Measurements from ENCODE around the gene SEC14L2. TPM values are rescaled to one million over a fixed set of nuclear protein-coding genes. Genes with fewer than 3 reads are reported as not detected.

The SEC14L2 gene
- total and polyA plus RNA-seq, 2 of the 4 experiments (the other 2 are of a cell fraction) = 38.7 to 54.8 TPM

GRCh38 chr22:30460147-30460546 is 63.3 kb downstream of the SEC14L2 start:
- Histone ChIP-seq H3K23ac (ENCODE audit: low read depth, low read length) (no peak overlapping the region), H2BK20ac (ENCODE audit: low read depth, low read length) (no peak overlapping the region), H2BK5ac (ENCODE audit: low read depth, low read length, poor library complexity, severe bottlenecking) (no peak overlapping the region), H2AFZ (replicated peaks; ENCODE audit: low read length, poor library complexity) (peak overlapping the region; percentile 21), H4K20me1 (ENCODE audit: insufficient read depth, low read length) (no peaks in the 10 kb centered on the region), H3K4me3 (ENCODE audit: insufficient read depth, low read depth, low read length) (no peak overlapping the region), H3K9me1 (ENCODE audit: insufficient read depth, low read length) (no peaks in the 10 kb centered on the region), H3K56ac (ENCODE audit: extremely low read depth, insufficient read depth, low read length) (no peak overlapping the region), H2BK120ac (ENCODE audit: low read depth, low read length) (no peak overlapping the region), H3K9me3 (ENCODE audit: control insufficient read depth, insufficient read depth, low read length) (no peaks in the 10 kb centered on the region), H3K27me3 (ENCODE audit: control insufficient read depth, insufficient read depth, low read length) (peaks cover 9% of the 10 kb centered on the region), H4K8ac (ENCODE audit: low read depth in 2 of 2, low read length in 2 of 2) (no peak overlapping the region), H4K5ac (ENCODE audit: low read depth, low read length) (no peak overlapping the region), H3K4me2 (ENCODE audit: low read depth, low read length) (no peak overlapping the region), H3K14ac (replicated peaks; ENCODE audit: low read depth, low read length) (no peak overlapping the region), H3K4ac (ENCODE audit: low read depth, low read length) (no peak overlapping the region), H2AK9ac (replicated peaks; ENCODE audit: low read depth, low read length, poor library complexity) (no peak overlapping the region), H4K91ac (ENCODE audit: insufficient read depth, low read depth, low read length) (no peak overlapping the region), H3K18ac (ENCODE audit: low read depth, low read length) (no peak overlapping the region), H3K4me1 (ENCODE audit: control insufficient read depth, insufficient read depth, low read length) (no peaks in the 10 kb centered on the region), H2BK15ac (ENCODE audit: low read depth, low read length) (no peak overlapping the region), H3K36me3 (ENCODE audit: control insufficient read depth, insufficient read depth, low read length) (no peaks in the 10 kb centered on the region), H2AK5ac (ENCODE audit: low read depth, low read length) (no peak overlapping the region), H3K79me1 (ENCODE audit: low read depth in 1 of 2, low read length in 2 of 2) (no peaks in the 10 kb centered on the region), H3K9ac (ENCODE audit: low read depth, low read length) (no peak overlapping the region), H3K27ac (ENCODE audit: insufficient read depth, low read length) (no peak overlapping the region)
- intact Hi-C loops (cut with micrococcal nuclease) (no loop called here), dilution Hi-C loops (cut with HindIII; ENCODE audit: low sequenced_read_pairs, unreplicated experiment) (no loop called here), in situ Hi-C loops (cut with MboI; ENCODE audit: low sequenced_read_pairs) (no loop called here)
- POLR2A ChIA-PET (ENCODE audit: unreplicated experiment) = no interaction called here
- DNase-seq (no peak), ATAC-seq (ENCODE audit: low read depth) (no peak)
- CTCF ChIA-PET = no interaction called here
- no TSS peak for BruUV-seq (replicated peaks)
- WGBS, 2 experiments (ENCODE audit: extremely low coverage in 2 of 2, insufficient read length in 1 of 2) = 83% methylated on average over 1 of the region's 4 CpGs; no CpG with 5 or more reads in 1 of the 2 experiments
- TF ChIP-seq, protein P1, sequence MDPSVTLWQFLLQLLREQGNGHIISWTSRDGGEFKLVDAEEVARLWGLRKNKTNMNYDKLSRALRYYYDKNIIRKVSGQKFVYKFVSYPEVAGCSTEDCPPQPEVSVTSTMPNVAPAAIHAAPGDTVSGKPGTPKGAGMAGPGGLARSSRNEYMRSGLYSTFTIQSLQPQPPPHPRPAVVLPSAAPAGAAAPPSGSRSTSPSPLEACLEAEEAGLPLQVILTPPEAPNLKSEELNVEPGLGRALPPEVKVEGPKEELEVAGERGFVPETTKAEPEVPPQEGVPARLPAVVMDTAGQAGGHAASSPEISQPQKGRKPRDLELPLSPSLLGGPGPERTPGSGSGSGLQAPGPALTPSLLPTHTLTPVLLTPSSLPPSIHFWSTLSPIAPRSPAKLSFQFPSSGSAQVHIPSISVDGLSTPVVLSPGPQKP (IDR thresholded peaks at IDR 0.05; ENCODE audit: borderline replicate concordance, low read depth, low read length) = no peak
- TF ChIP-seq RAD21 (IDR thresholded peaks at IDR 0.05; ENCODE audit: low read length) = no peak
- TF ChIP-seq FOS (IDR thresholded peaks at IDR 0.05; ENCODE audit: low read depth, low read length) = no peak
- TF ChIP-seq MAZ (IDR thresholded peaks at IDR 0.05; ENCODE audit: borderline replicate concordance, low read depth, low read length) = no peak
- TF ChIP-seq MXI1 (IDR thresholded peaks at IDR 0.05; ENCODE audit: borderline replicate concordance, low read depth, low read length) = no peak
- TF ChIP-seq NFE2L2 (IDR thresholded peaks at IDR 0.05; ENCODE audit: low read depth, low read length) = no peak
- TF ChIP-seq MAFK (IDR thresholded peaks at IDR 0.05; ENCODE audit: low read depth, low read length) = no peak
- TF ChIP-seq RCOR1 (IDR thresholded peaks at IDR 0.05; ENCODE audit: insufficient replicate concordance, low read length) = no peak
- no peak for TF ChIP-seq CEBPB (IDR thresholded peaks at IDR 0.05; ENCODE audit: low read depth, low read length)
- no peak for TF ChIP-seq BHLHE40 (IDR thresholded peaks at IDR 0.05; ENCODE audit: low read depth, low read length)
- no peak for TF ChIP-seq CHD1 (IDR thresholded peaks at IDR 0.05; ENCODE audit: low read depth, low read length)
- TF ChIP-seq, protein P2, sequence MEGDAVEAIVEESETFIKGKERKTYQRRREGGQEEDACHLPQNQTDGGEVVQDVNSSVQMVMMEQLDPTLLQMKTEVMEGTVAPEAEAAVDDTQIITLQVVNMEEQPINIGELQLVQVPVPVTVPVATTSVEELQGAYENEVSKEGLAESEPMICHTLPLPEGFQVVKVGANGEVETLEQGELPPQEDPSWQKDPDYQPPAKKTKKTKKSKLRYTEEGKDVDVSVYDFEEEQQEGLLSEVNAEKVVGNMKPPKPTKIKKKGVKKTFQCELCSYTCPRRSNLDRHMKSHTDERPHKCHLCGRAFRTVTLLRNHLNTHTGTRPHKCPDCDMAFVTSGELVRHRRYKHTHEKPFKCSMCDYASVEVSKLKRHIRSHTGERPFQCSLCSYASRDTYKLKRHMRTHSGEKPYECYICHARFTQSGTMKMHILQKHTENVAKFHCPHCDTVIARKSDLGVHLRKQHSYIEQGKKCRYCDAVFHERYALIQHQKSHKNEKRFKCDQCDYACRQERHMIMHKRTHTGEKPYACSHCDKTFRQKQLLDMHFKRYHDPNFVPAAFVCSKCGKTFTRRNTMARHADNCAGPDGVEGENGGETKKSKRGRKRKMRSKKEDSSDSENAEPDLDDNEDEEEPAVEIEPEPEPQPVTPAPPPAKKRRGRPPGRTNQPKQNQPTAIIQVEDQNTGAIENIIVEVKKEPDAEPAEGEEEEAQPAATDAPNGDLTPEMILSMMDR (conservative IDR thresholded peaks at IDR 0.05; ENCODE audit: low read depth, low read length) = no peak
- TF ChIP-seq, protein P3, sequence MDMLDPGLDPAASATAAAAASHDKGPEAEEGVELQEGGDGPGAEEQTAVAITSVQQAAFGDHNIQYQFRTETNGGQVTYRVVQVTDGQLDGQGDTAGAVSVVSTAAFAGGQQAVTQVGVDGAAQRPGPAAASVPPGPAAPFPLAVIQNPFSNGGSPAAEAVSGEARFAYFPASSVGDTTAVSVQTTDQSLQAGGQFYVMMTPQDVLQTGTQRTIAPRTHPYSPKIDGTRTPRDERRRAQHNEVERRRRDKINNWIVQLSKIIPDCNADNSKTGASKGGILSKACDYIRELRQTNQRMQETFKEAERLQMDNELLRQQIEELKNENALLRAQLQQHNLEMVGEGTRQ (IDR thresholded peaks at IDR 0.05; ENCODE audit: low read depth, low read length) = no peak
- no peak for TF ChIP-seq POLR2A (IDR thresholded peaks at IDR 0.05; ENCODE audit: low read depth, low read length)
- no peak for TF ChIP-seq SMC3 (IDR thresholded peaks at IDR 0.05; ENCODE audit: low read depth, low read length)
- TF ChIP-seq RFX5 (IDR thresholded peaks at IDR 0.05; ENCODE audit: low read depth, low read length) = no peak
